Transverse colon (tissue), 4 donors: ENCODE data around the gene GPRIN3. TPM values are rescaled to one million over a fixed set of nuclear protein-coding genes. Genes with fewer than 3 reads are reported as not detected.
"Not testable (repeated sequence)": the region's sequence is repeated elsewhere in the genome, so short reads cannot be mapped to it uniquely, and the experiment has no call there.

Experiments used
- DNase-seq: peaks from one replicate; pipeline ENCODE4 v3.0.0-alpha.2; 2019
- H3K27ac ChIP-seq, 4 donors: fragments of 200-600 bp; sonication (generic); 2 replicates each; pipeline ENCODE4 v1.5.1; 2016 to 2018; ENCODE audit warnings: inconsistent platforms in 4 of 4
- H3K27me3 ChIP-seq: fragments of 200-600 bp; sonication (generic); 2 replicates; pipeline ENCODE4 v1.5.1; 2017; ENCODE audit warnings: inconsistent platforms
- H3K36me3 ChIP-seq, 4 donors: fragments of 200-600 bp; sonication (generic); 2 replicates each; pipeline ENCODE4 v1.5.1; 2017 to 2019; ENCODE audit warnings: inconsistent platforms in 4 of 4
- H3K4me1 ChIP-seq, 4 donors: fragments of 200-600 bp; sonication (generic); 2 replicates each; pipeline ENCODE4 v1.5.1; 2017 to 2020; ENCODE audit warnings: inconsistent platforms in 4 of 4
- H3K4me3 ChIP-seq, 4 donors: fragments of 200-600 bp; sonication (generic); 1 replicate in 1 of 4; 2 replicates in 3 of 4; pipeline versions ENCODE4 v1.5.1 to v1.6.1; 2017 to 2019; ENCODE audit warnings: inconsistent platforms in 4 of 4
- H3K9me3 ChIP-seq, 2 donors: fragments of 200-600 bp; sonication (generic); 2 replicates each; pipeline ENCODE4 v1.5.1; 2017 to 2019; ENCODE audit warnings: inconsistent platforms in 2 of 2
- EP300 ChIP-seq: sonication (generic); formaldehyde crosslinking; IDR thresholded peaks from one replicate; pipeline ENCODE4 v1.6.1; 2017; ENCODE audit warnings: antibody characterized with exemption, low read depth
- POLR2A ChIP-seq: fragments of 450-650 bp; IDR thresholded peaks from one replicate; pipeline ENCODE4 v1.6.1; 2016; ENCODE audit warnings: antibody characterized with exemption, mild to moderate bottlenecking, moderate library complexity
- POLR2AphosphoS5 ChIP-seq, 3 donors: sonication (generic); formaldehyde crosslinking; IDR thresholded peaks; one replicate each; pipeline ENCODE4 v1.6.1; 2016; ENCODE audit warnings: antibody characterized with exemption in 3 of 3
- WGBS, 2 donors: methylation state at CpG; one replicate each; pipeline ENCODE4 v1.1.5; 2018; ENCODE audit warnings: low coverage in 1 of 2; 5-methylcytosine and 5-hydroxymethylcytosine counted together
- in situ Hi-C, 4 donors: fragments of 200-750 bp; cut with MboI; loops; one replicate each; pipeline versions ENCODE4 v1.15.0 to v1.15.1; 2017; ENCODE audit warnings: low sequenced_read_pairs in 3 of 4, low pct_ligation_motif_present in 1 of 4, low pct_unique_long_range_greater_than_20kb in 1 of 4
- intact Hi-C: fragments of 100-400 bp; cut with DNase I; formaldehyde crosslinking; loops from one replicate; pipeline ENCODE4 v1.15.1; 2023; ENCODE audit warnings: low total_unique reads
- total RNA-seq, 4 donors: library from RNA; depleted of rRNA; stranded (reverse); fragments of >200 nt; gene quantifications; one replicate each; pipeline ENCODE4 v1.1.0, GENCODE V29; 2016
- TF ChIP-seq, protein P1 (sequence below), 5 experiments: fragments of 200-600 bp in 3 of 5; fragments of 450-650 bp in 2 of 5; sonication (generic) in 3 of 5; IDR thresholded peaks; 1 replicate in 2 of 5; 2 replicates in 3 of 5; pipeline ENCODE4 v1.5.1; 2016 to 2017; ENCODE audit warnings: antibody characterized with exemption in 5 of 5, inconsistent platforms in 3 of 5, mild to moderate bottlenecking in 2 of 5, moderate library complexity in 1 of 5

Gene GPRIN3
- total RNA-seq, 4 donors from 2014 or later = 10.1 to 21.4 (median 12.8) TPM

- intact Hi-C loops (no loop called here), in situ Hi-C loops (no loop called here)
- Histone ChIP-seq H3K4me1 (peaks cover 0 to 7% (median 2%) of the 10 kb centered on the region in 4 donors), H3K4me3 (no peak overlapping the region), H3K27ac (no peak overlapping the region), H3K27me3 (no peaks in the 10 kb centered on the region), H3K36me3 (no peaks in the 10 kb centered on the region), H3K9me3 (no peaks in the 10 kb centered on the region)
- DNase-seq = no peak
- no peak for TF ChIP-seq POLR2A
- no peak for TF ChIP-seq POLR2AphosphoS5 (IDR thresholded peaks at IDR 0.05)
- TF ChIP-seq, protein P1, sequence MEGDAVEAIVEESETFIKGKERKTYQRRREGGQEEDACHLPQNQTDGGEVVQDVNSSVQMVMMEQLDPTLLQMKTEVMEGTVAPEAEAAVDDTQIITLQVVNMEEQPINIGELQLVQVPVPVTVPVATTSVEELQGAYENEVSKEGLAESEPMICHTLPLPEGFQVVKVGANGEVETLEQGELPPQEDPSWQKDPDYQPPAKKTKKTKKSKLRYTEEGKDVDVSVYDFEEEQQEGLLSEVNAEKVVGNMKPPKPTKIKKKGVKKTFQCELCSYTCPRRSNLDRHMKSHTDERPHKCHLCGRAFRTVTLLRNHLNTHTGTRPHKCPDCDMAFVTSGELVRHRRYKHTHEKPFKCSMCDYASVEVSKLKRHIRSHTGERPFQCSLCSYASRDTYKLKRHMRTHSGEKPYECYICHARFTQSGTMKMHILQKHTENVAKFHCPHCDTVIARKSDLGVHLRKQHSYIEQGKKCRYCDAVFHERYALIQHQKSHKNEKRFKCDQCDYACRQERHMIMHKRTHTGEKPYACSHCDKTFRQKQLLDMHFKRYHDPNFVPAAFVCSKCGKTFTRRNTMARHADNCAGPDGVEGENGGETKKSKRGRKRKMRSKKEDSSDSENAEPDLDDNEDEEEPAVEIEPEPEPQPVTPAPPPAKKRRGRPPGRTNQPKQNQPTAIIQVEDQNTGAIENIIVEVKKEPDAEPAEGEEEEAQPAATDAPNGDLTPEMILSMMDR (IDR thresholded peaks at IDR 0.05) = no peak
- no peak for TF ChIP-seq EP300
- 30 to 32% methylated on average over 3 to 4 of the region's 4 CpGs for WGBS, 2 donors
These were observed 94.3 kb downstream of the GPRIN3 start for GRCh38 chr4:89213382-89213701.

DNA sequence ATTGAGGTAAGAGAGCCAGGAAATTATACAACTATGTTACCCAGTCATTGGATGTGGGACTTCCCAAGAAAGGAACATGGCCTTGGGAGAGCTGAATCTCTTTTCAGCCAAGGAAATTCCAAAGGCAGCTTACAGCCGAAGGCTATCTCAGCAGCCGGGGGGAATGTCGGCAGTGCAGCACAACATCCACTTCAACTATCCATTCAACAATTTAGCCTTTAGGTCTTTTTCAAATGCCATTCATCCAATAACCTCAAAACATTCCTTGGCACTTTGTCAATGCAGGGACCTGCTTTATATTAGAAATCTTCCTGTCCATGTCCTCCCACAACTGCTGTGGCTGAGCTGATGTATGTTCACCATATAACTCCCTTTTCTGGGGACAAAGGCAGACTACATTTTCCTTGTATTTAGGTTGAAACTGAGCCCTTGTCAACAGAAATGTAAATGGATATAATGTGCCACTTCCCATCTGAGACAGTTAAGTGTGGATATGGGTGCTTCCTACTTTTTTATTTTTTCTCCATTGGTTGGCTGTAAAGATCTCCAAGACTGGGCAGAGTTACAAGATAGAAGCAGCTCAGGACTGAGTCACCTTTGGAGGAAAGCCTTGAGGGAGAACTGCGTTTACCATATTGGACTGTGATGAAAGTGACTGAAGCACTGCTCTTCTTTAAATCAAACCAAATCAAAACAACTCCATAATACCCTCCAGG is 94.8 kb downstream of the GPRIN3 start:
- TF ChIP-seq POLR2A (no peak), POLR2AphosphoS5 (IDR thresholded peaks at IDR 0.05) (no peak), EP300 (no peak)
- TF ChIP-seq, protein P1 (IDR thresholded peaks at IDR 0.05) = no peak
- in situ Hi-C loops = no loop called here
- DNase-seq = no peak
- no peak overlapping the region for H3K27ac ChIP-seq
- 81 to 100% methylated on average over 3 to 4 of the region's 4 CpGs for WGBS, 2 donors
- no peaks in the 10 kb centered on the region for H3K9me3 ChIP-seq
- no peak overlapping the region for H3K4me3 ChIP-seq
- intact Hi-C loops = no loop called here
- H3K36me3 ChIP-seq = no peaks in the 10 kb centered on the region
- H3K4me1 ChIP-seq = peaks cover 0 to 7% (median 2%) of the 10 kb centered on the region in 4 donors
- H3K27me3 ChIP-seq = no peaks in the 10 kb centered on the region

- DNase-seq = no peak
- no peak overlapping the region for H3K27ac ChIP-seq
- H3K4me3 ChIP-seq = no peak overlapping the region
- H3K4me1 ChIP-seq = no peaks in the 10 kb centered on the region
- TF ChIP-seq POLR2AphosphoS5 (IDR thresholded peaks at IDR 0.05) (no peak), POLR2A (no peak), EP300 (no peak)
- TF ChIP-seq, protein P1 (IDR thresholded peaks at IDR 0.05) = no peak
- in situ Hi-C loops = no loop called here
- intact Hi-C loops = no loop called here
- no peaks in the 10 kb centered on the region for H3K36me3 ChIP-seq
- H3K9me3 ChIP-seq = no peaks in the 10 kb centered on the region
- 25 to 69% methylated on average over 1 of the region's 1 CpG for WGBS, 2 donors
- no peaks in the 10 kb centered on the region for H3K27me3 ChIP-seq
These were observed 103.0 kb downstream of the GPRIN3 start for GRCh38 chr4:89204624-89205023.

- no peak for DNase-seq
- Histone ChIP-seq H3K27ac (no peak overlapping the region), H3K4me3 (no peak overlapping the region), H3K36me3 (no peaks in the 10 kb centered on the region), H3K27me3 (no peaks in the 10 kb centered on the region), H3K9me3 (no peaks in the 10 kb centered on the region), H3K4me1 (no peaks in the 10 kb centered on the region)
- in situ Hi-C loops = no loop called here
- intact Hi-C loops = no loop called here
- WGBS, 2 donors = 75 to 81% methylated on average over 3 of the region's 3 CpGs
- TF ChIP-seq POLR2AphosphoS5 (IDR thresholded peaks at IDR 0.05) = no peak
- TF ChIP-seq, protein P1 (IDR thresholded peaks at IDR 0.05) = no peak
- TF ChIP-seq POLR2A = no peak
- TF ChIP-seq EP300 = no peak
These were observed 103.7 kb downstream of the GPRIN3 start for GRCh38 chr4:89203902-89204301.

DNA sequence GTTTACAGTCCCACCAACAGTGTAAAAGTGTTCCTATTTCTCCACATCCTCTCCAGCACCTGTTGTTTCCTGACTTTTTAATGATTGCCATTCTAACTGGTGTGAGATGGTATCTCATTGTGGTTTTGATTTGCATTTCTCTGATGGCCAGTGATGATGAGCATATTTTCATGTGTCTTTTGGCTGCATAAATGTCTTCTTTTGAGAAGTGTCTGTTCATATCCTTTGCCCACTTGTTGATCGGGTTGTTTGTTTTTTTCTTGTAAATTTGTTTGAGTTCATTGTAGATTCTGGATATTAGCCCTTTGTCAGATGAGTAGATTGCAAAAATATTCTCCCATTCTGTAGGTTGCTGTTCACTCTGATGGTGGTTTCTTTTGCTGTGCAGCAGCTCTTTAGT is 108.2 kb downstream of the GPRIN3 start:
- H3K4me1 ChIP-seq = peaks cover 0 to 18% (median 6%) of the 10 kb centered on the region in 4 donors
- DNase-seq, H3K4me3 ChIP-seq, H3K27ac ChIP-seq, H3K27me3 ChIP-seq, H3K36me3 ChIP-seq, H3K9me3 ChIP-seq, intact Hi-C loops, in situ Hi-C loops: not testable (repeated sequence)
- no CpG with 5 or more reads among the region's 1 CpG for WGBS, 2 donors
